ENCODE results near the gene MMP1.

MMP1 gene

GRCh38 chr11:102771351-102771750 lies 26.6 kb downstream of the MMP1 start:
- no peak for DNase-seq (ENCODE audit: extremely low read depth, insufficient read length)
- H3K4me3 ChIP-seq (replicated peaks; ENCODE audit: low read depth, low read length): no peak overlapping the region
- TF ChIP-seq CTCF (IDR thresholded peaks at IDR 0.05; ENCODE audit: insufficient read depth, low read length, poor library complexity, severe bottlenecking): no peak
- H3K36me3 ChIP-seq (ENCODE audit: control insufficient read depth, insufficient read depth, low read length): no peaks in the 10 kb centered on the region
- no peaks in the 10 kb centered on the region for H3K27me3 ChIP-seq (replicated peaks; ENCODE audit: control insufficient read depth, insufficient read depth, low read length)

GRCh38 chr11:102770191-102770590 lies 27.8 kb downstream of the MMP1 start:
- TF ChIP-seq CTCF (IDR thresholded peaks at IDR 0.05; ENCODE audit: insufficient read depth, low read length, poor library complexity, severe bottlenecking): no peak
- no peaks in the 10 kb centered on the region for H3K27me3 ChIP-seq (replicated peaks; ENCODE audit: control insufficient read depth, insufficient read depth, low read length)
- H3K36me3 ChIP-seq (ENCODE audit: control insufficient read depth, insufficient read depth, low read length): no peaks in the 10 kb centered on the region
- no peak for DNase-seq (ENCODE audit: extremely low read depth, insufficient read length)
- H3K4me3 ChIP-seq (replicated peaks; ENCODE audit: low read depth, low read length): no peak overlapping the region

- Histone ChIP-seq H3K36me3 (ENCODE audit: control insufficient read depth, insufficient read depth, low read length) (no peaks in the 10 kb centered on the region), H3K27me3 (replicated peaks; ENCODE audit: control insufficient read depth, insufficient read depth, low read length) (no peaks in the 10 kb centered on the region; the same call in 1 of the 2 replicates), H3K4me3 (replicated peaks; ENCODE audit: low read depth, low read length) (no peak overlapping the region)
- TF ChIP-seq CTCF (IDR thresholded peaks at IDR 0.05; ENCODE audit: insufficient read depth, low read length, poor library complexity, severe bottlenecking): no peak
- DNase-seq (ENCODE audit: extremely low read depth, insufficient read length): no peak
Measured at GRCh38 chr11:102767800-102768199, 30.2 kb downstream of the MMP1 start.

- TF ChIP-seq CTCF (IDR thresholded peaks at IDR 0.05; ENCODE audit: insufficient read depth, low read length, poor library complexity, severe bottlenecking): no peak
- no peaks in the 10 kb centered on the region; the same call in 1 of the 2 replicates for H3K27me3 ChIP-seq (replicated peaks; ENCODE audit: control insufficient read depth, insufficient read depth, low read length)
- no peak for DNase-seq (ENCODE audit: extremely low read depth, insufficient read length)
Measured at GRCh38 chr11:102763440-102763839, 34.5 kb downstream of the MMP1 start.

GRCh38 chr11:102762361-102762767 lies 35.6 kb downstream of the MMP1 start:
- DNase-seq (ENCODE audit: extremely low read depth, insufficient read length): no peak
- no peak for TF ChIP-seq CTCF (IDR thresholded peaks at IDR 0.05; ENCODE audit: insufficient read depth, low read length, poor library complexity, severe bottlenecking)
- Histone ChIP-seq H3K36me3 (ENCODE audit: control insufficient read depth, insufficient read depth, low read length) (no peaks in the 10 kb centered on the region), H3K27me3 (replicated peaks; ENCODE audit: control insufficient read depth, insufficient read depth, low read length) (no peaks in the 10 kb centered on the region; the same call in 1 of the 2 replicates), H3K4me3 (replicated peaks; ENCODE audit: low read depth, low read length) (no peak overlapping the region)

More at GRCh38 chr11:102763440-102763839, 34.5 kb downstream of the MMP1 start:
- no peak overlapping the region for H3K4me3 ChIP-seq (replicated peaks; ENCODE audit: low read depth, low read length)
- H3K36me3 ChIP-seq (ENCODE audit: control insufficient read depth, insufficient read depth, low read length): no peaks in the 10 kb centered on the region

- no peak overlapping the region for H3K4me3 ChIP-seq (replicated peaks; ENCODE audit: low read depth, low read length)
- TF ChIP-seq CTCF (IDR thresholded peaks at IDR 0.05; ENCODE audit: insufficient read depth, low read length, poor library complexity, severe bottlenecking): no peak
- no peaks in the 10 kb centered on the region for H3K36me3 ChIP-seq (ENCODE audit: control insufficient read depth, insufficient read depth, low read length)
- H3K27me3 ChIP-seq (replicated peaks; ENCODE audit: control insufficient read depth, insufficient read depth, low read length): no peaks in the 10 kb centered on the region; the same call in 1 of the 2 replicates
- DNase-seq (ENCODE audit: extremely low read depth, insufficient read length): no peak
Measured at GRCh38 chr11:102761646-102762238, 36.2 kb downstream of the MMP1 start.

Data from GM06990 (cell line).